ENCODE results near the gene ENOX1.

Gene ENOX1

GRCh38 chr13:43785650-43786471 lies 911 bp downstream of the ENOX1 start:
- DNase-seq (ENCODE audit: extremely low read depth in 1 of 2, low read depth in 1 of 2) = no peak

- DNase-seq (ENCODE audit: extremely low read depth in 1 of 2, low read depth in 1 of 2) = no peak
Measured at GRCh38 chr13:43785261-43785649, 1.5 kb downstream of the ENOX1 start.

GRCh38 chr13:43784496-43784895 lies 2.3 kb downstream of the ENOX1 start:
- DNase-seq (ENCODE audit: extremely low read depth in 1 of 2, low read depth in 1 of 2) = no peak

GRCh38 chr13:43783820-43784219 lies 3.0 kb downstream of the ENOX1 start:
- no peak for DNase-seq (ENCODE audit: extremely low read depth in 1 of 2, low read depth in 1 of 2)

GRCh38 chr13:43782686-43783085 lies 4.1 kb downstream of the ENOX1 start:
- DNase-seq (ENCODE audit: extremely low read depth in 1 of 2, low read depth in 1 of 2) = no peak

GRCh38 chr13:43780666-43781065 lies 6.1 kb downstream of the ENOX1 start:
- DNase-seq (ENCODE audit: extremely low read depth in 1 of 2, low read depth in 1 of 2) = no peak

GRCh38 chr13:43776501-43777079 lies 10.2 kb downstream of the ENOX1 start:
- DNase-seq (ENCODE audit: extremely low read depth in 1 of 2, low read depth in 1 of 2) = no peak

- no peak for DNase-seq (ENCODE audit: extremely low read depth in 1 of 2, low read depth in 1 of 2)
Measured at GRCh38 chr13:43776006-43776405, 10.8 kb downstream of the ENOX1 start.

- DNase-seq (ENCODE audit: extremely low read depth in 1 of 2, low read depth in 1 of 2) = no peak
Measured at GRCh38 chr13:43773602-43774001, 13.2 kb downstream of the ENOX1 start.

GRCh38 chr13:43770871-43771270 lies 15.9 kb downstream of the ENOX1 start:
- no peak for DNase-seq (ENCODE audit: extremely low read depth in 1 of 2, low read depth in 1 of 2)

GRCh38 chr13:43769529-43769928 lies 17.2 kb downstream of the ENOX1 start:
- DNase-seq (ENCODE audit: extremely low read depth in 1 of 2, low read depth in 1 of 2) = no peak

- no peak for DNase-seq (ENCODE audit: extremely low read depth in 1 of 2, low read depth in 1 of 2)
Measured at GRCh38 chr13:43767341-43767931, 19.3 kb downstream of the ENOX1 start.

GRCh38 chr13:43766725-43767124 lies 20.0 kb downstream of the ENOX1 start:
- no peak for DNase-seq (ENCODE audit: extremely low read depth in 1 of 2, low read depth in 1 of 2)

- no peak for DNase-seq (ENCODE audit: extremely low read depth in 1 of 2, low read depth in 1 of 2)
Measured at GRCh38 chr13:43764349-43764748, 22.4 kb downstream of the ENOX1 start.

GRCh38 chr13:43763143-43763759 lies 23.5 kb downstream of the ENOX1 start:
- DNase-seq (ENCODE audit: extremely low read depth in 1 of 2, low read depth in 1 of 2) = no peak

GRCh38 chr13:43761616-43762315 lies 25.0 kb downstream of the ENOX1 start:
- DNase-seq (ENCODE audit: extremely low read depth in 1 of 2, low read depth in 1 of 2) = no peak

GRCh38 chr13:43760257-43760656 lies 26.5 kb downstream of the ENOX1 start:
- DNase-seq (ENCODE audit: extremely low read depth in 1 of 2, low read depth in 1 of 2) = no peak

GRCh38 chr13:43758834-43759233 lies 27.9 kb downstream of the ENOX1 start:
- no peak for DNase-seq (ENCODE audit: extremely low read depth in 1 of 2, low read depth in 1 of 2)

- no peak for DNase-seq (ENCODE audit: extremely low read depth in 1 of 2, low read depth in 1 of 2)
Measured at GRCh38 chr13:43757266-43757665, 29.5 kb downstream of the ENOX1 start.

GRCh38 chr13:43755844-43756243 lies 30.9 kb downstream of the ENOX1 start:
- DNase-seq (ENCODE audit: extremely low read depth in 1 of 2, low read depth in 1 of 2) = no peak

GRCh38 chr13:43751624-43752023 lies 35.1 kb downstream of the ENOX1 start:
- DNase-seq (ENCODE audit: extremely low read depth in 1 of 2, low read depth in 1 of 2) = no peak

Measured in stimulated activated CD8-positive, alpha-beta memory T cell treated with anti-CD3 and anti-CD28 coated beads, Interleukin-7, amount 100 ng/mL, for 48 hours (primary cell).